Measurements from ENCODE around the gene MAN2A2.
"Not testable (repeated sequence)": the region's sequence is repeated elsewhere in the genome, so short reads cannot be mapped to it uniquely, and the experiment has no call there.

MAN2A2 gene

DNA sequence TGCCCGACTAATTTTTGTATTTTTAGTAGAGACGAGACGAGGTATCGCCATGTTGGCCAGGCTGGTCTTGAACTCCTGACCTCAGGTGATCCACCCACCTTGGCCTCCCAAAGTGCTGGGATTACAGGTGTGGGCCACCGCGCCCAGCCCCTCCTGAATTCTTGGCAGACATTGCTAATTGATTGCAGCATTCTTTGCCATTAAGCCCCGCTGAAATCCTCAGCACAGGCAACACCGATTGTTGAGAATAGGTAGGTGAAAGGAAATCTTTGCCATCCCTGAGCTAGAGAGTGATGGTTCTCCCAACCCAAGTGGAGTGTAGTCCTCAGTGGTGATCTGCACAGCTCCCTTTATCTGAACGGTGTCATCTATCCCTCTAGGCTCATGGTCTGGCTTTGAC, 1.6 kb downstream of the MAN2A2 start:
- Histone ChIP-seq H3K9me3 (ENCODE audit: control insufficient read depth, low read length) (no peaks in the 10 kb centered on the region), H3K9ac (ENCODE audit: low read length) (no peak overlapping the region), H3K36me3 (ENCODE audit: control insufficient read depth, insufficient read depth, low read length) (peaks cover 22% of the 10 kb centered on the region), H3K27me3 (ENCODE audit: control insufficient read depth, insufficient read depth, low read length) (no peaks in the 10 kb centered on the region), H3K4me1 (ENCODE audit: control insufficient read depth, insufficient read depth, low read length) (peaks cover 18% of the 10 kb centered on the region), H3K4me3 (ENCODE audit: low read length) (no peak overlapping the region)

DNA sequence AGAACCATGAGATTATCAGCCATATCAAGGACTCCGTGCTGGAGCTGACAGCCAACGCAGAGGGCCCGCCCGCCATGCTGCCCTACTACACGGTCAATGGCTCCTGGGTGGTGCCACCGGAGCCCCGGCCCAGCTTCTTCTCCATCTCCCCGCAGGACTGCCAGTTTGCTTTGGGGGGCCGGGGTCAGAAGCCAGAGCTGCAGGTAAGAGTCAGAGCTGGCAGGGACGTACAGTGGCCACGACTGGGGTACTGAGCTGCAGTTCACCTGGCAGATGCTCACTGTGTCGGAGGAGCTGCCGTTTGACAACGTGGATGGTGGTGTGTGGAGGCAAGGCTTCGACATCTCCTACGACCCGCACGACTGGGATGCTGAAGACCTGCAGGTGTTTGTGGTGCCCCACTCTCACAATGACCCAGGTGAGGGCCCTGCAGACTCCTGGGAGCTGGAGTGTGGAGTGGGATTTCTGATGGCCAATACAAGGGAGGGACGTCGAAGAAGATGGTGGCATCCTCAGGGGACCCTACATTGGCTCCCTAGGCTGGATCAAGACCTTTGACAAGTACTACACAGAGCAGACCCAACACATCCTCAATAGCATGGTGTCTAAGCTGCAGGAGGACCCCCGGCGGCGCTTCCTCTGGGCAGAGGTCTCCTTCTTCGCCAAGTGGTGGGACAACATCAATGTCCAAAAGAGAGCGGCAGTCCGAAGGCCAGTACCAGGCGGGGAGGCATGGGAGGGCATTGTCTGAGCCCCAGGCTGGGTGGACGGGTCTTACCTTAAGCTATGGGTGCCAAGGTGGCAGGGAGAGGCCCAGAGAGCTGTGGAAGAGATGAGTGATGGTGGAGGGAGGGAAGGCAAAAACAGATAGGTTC, 2.4 kb downstream of the MAN2A2 start:
- H3K9me3 ChIP-seq (ENCODE audit: control insufficient read depth, low read length), result no peaks in the 10 kb centered on the region
- peaks cover 29% of the 10 kb centered on the region for H3K36me3 ChIP-seq (ENCODE audit: control insufficient read depth, insufficient read depth, low read length)
- no peaks in the 10 kb centered on the region for H3K27me3 ChIP-seq (ENCODE audit: control insufficient read depth, insufficient read depth, low read length)
- peaks cover 18% of the 10 kb centered on the region for H3K4me1 ChIP-seq (ENCODE audit: control insufficient read depth, insufficient read depth, low read length)
- no peak overlapping the region for H3K4me3 ChIP-seq (ENCODE audit: low read length)
- no peak overlapping the region for H3K9ac ChIP-seq (ENCODE audit: low read length)

DNA sequence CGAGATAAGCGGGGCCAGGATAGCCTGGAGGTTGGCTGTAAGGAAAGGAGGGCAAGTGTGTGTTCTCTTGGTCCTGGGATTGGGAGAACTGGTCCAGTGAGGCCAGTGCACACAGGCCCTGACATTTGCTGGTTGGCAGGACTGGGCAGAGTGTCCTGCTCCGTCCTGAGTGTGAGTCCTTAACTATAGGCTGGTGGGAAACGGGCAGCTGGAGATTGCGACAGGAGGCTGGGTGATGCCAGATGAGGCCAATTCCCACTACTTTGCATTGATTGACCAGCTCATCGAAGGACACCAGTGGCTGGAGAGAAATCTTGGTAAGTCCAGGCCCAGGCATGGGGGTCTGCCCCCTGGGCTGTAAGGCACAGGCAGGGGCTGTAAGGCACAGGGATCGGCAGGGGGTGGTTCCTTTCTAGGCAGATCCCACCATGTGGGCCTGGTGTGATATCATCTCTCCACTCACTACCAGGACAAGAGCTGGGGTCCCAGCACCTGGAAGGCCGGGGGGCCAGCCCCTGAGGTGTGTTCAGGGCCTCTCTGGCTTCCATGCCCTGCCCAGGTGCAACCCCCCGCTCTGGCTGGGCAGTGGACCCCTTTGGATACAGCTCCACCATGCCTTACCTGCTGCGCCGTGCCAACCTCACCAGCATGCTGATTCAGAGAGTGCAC, 3.2 kb downstream of the MAN2A2 start:
- Histone ChIP-seq H3K9ac (ENCODE audit: low read length) (no peak overlapping the region), H3K4me3 (ENCODE audit: low read length) (no peak overlapping the region), H3K27me3 (ENCODE audit: control insufficient read depth, insufficient read depth, low read length) (no peaks in the 10 kb centered on the region), H3K36me3 (ENCODE audit: control insufficient read depth, insufficient read depth, low read length) (peaks cover 36% of the 10 kb centered on the region), H3K4me1 (ENCODE audit: control insufficient read depth, insufficient read depth, low read length) (peaks cover 18% of the 10 kb centered on the region), H3K9me3 (ENCODE audit: control insufficient read depth, low read length) (no peaks in the 10 kb centered on the region)

DNA sequence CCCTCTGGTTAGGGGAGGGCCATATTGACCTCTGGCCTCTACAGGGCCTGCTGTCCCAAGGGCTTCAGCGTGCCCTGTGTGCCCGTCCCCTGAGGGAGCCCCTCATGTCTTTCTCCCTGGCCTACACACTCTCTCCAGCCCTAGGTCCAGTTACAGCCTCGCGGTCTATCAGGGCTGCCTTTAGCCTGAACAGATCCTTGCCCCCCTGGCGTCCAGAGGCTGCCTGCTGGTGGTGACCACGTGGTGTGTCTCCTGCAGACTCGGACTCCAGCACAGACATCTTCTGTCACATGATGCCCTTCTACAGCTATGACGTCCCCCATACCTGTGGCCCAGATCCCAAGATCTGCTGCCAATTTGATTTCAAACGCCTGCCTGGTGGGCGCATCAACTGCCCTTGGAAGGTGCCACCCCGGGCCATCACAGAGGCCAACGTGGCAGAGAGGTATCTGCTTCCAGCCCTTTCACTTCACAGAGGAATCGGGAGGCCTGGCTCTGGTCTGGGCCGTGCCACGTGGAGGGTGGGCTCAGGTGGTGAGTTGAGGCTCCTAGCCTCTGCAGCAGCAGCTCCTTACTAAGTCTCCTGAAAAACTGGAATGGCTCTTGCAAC, 4.1 kb downstream of the MAN2A2 start:
- peaks cover 9% of the 10 kb centered on the region for H3K4me1 ChIP-seq (ENCODE audit: control insufficient read depth, insufficient read depth, low read length)
- no peaks in the 10 kb centered on the region for H3K9me3 ChIP-seq (ENCODE audit: control insufficient read depth, low read length)
- no peak overlapping the region for H3K4me3 ChIP-seq (ENCODE audit: low read length)
- no peaks in the 10 kb centered on the region for H3K27me3 ChIP-seq (ENCODE audit: control insufficient read depth, insufficient read depth, low read length)
- no peak overlapping the region for H3K9ac ChIP-seq (ENCODE audit: low read length)
- peaks cover 44% of the 10 kb centered on the region for H3K36me3 ChIP-seq (ENCODE audit: control insufficient read depth, insufficient read depth, low read length)

DNA sequence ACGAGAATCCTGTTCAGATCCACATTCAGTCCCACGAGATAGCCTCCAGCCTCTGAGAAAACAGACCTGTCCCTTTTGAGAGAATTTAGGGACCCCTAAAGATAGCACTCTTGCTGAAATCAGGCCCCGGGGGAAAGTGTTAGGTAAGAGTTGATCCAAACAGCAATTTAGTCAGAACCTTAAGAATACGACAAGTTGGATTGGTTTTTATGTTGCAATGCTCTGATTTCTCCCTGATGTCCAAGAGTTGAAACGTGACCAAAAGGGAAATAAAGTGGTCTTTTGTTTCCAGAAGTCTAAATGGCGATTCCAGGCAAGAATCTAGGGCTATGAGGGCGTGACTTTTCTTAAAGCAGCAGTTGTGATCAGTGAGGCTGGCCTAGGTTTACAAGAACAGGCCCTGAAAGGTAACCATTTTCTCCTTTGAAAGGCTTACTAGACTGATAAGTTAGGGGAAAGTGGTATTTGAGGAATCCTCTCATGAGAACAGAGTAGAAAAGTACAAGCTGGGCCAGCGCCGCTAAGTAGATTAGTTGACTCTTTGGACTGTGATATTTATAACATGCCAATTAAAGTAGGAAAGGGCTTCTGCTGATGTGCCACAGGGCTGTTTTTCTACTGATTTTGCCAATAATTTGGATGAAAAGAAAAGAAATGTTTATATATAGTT, 4.9 kb downstream of the MAN2A2 start:
- H3K9ac ChIP-seq (ENCODE audit: low read length), result no peak overlapping the region

DNA sequence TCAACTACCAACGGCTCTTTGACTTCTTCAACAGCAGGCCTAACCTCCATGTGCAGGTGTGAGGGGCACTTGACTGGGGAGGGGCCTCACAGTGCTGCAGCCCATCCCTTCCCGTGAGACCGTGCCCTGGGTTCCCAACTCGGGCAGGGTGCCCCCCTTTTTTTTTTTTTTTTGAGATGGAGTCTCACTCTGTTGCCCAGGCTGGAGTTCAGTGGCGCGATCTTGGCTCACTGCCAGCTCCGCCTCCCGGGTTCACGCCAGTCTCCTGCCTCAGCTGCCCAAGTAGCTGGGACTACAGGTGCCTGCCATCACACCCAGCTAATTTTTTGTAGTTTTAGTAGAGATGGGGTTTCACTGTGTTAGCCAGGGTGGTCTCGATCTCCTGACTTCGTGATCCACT, 6.3 kb downstream of the MAN2A2 start:
- H3K27me3 ChIP-seq (ENCODE audit: control insufficient read depth, insufficient read depth, low read length); H3K9ac ChIP-seq (ENCODE audit: low read length); H3K9me3 ChIP-seq (ENCODE audit: control insufficient read depth, low read length); H3K4me3 ChIP-seq (ENCODE audit: low read length); H3K4me1 ChIP-seq (ENCODE audit: control insufficient read depth, insufficient read depth, low read length): not testable (repeated sequence)
- H3K36me3 ChIP-seq (ENCODE audit: control insufficient read depth, insufficient read depth, low read length), result peaks cover 53% of the 10 kb centered on the region

More for the DNA sequence above, 4.9 kb downstream of the MAN2A2 start:
- Histone ChIP-seq H3K27me3 (ENCODE audit: control insufficient read depth, insufficient read depth, low read length) (no peaks in the 10 kb centered on the region), H3K4me1 (ENCODE audit: control insufficient read depth, insufficient read depth, low read length) (peaks cover 9% of the 10 kb centered on the region), H3K9me3 (ENCODE audit: control insufficient read depth, low read length) (no peaks in the 10 kb centered on the region), H3K36me3 (ENCODE audit: control insufficient read depth, insufficient read depth, low read length) (peaks cover 51% of the 10 kb centered on the region), H3K4me3 (ENCODE audit: low read length) (no peak overlapping the region)

DNA sequence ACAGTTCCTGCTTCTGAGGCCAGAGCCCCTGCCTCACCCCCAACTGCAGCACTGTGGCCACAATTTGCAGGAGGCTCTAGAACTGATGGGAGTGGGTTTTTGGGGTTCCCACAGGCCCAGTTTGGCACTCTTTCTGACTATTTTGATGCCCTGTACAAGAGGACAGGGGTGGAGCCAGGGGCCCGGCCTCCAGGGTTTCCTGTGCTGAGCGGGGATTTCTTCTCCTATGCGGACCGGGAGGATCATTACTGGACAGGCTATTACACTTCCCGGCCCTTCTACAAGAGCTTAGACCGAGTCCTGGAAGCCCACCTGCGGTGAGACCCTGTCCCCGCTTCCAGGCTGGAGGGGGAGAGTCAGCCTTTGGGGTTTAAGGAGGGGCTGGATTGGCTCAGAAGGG, 6.9 kb downstream of the MAN2A2 start:
- Histone ChIP-seq H3K4me1 (ENCODE audit: control insufficient read depth, insufficient read depth, low read length) (no peaks in the 10 kb centered on the region), H3K36me3 (ENCODE audit: control insufficient read depth, insufficient read depth, low read length) (peaks cover 52% of the 10 kb centered on the region), H3K9me3 (ENCODE audit: control insufficient read depth, low read length) (no peaks in the 10 kb centered on the region), H3K27me3 (ENCODE audit: control insufficient read depth, insufficient read depth, low read length) (no peaks in the 10 kb centered on the region), H3K9ac (ENCODE audit: low read length) (no peak overlapping the region), H3K4me3 (ENCODE audit: low read length) (no peak overlapping the region)

DNA sequence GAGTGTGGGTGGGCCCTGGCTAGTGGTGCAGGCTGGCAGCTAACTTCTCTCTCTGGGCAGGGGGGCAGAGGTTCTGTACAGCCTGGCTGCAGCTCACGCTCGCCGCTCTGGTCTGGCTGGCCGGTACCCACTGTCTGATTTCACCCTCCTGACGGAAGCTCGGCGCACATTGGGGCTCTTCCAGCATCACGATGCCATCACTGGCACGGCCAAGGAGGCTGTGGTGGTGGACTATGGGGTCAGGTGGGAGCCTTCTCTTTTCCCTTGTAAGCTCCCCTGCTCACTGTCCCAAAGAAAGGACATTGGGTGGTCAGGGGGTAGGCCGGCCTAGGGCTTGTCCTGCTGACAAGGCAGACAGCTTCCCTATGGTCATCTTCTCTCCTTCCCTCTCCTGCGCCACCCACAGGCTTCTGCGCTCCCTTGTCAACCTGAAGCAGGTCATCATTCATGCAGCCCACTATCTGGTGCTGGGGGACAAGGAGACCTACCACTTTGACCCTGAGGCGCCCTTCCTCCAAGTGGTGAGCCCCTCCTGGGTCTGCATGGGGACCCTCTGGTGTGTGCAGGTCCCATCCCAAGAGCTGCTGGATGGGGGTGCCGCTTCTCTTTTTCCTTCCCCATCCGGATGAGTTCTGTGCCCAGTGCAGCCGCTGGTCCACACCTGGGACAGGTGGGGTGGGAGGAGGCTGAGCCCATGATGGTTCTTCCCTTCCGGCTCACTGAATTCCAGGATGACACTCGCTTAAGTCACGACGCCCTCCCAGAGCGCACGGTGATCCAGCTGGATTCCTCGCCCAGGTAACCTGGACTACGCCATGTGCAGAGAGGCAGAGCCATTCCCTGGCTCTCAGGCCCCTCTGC, 7.6 kb downstream of the MAN2A2 start:
- peaks cover 45% of the 10 kb centered on the region for H3K36me3 ChIP-seq (ENCODE audit: control insufficient read depth, insufficient read depth, low read length)
- H3K9ac ChIP-seq (ENCODE audit: low read length), result no peak overlapping the region

DNA sequence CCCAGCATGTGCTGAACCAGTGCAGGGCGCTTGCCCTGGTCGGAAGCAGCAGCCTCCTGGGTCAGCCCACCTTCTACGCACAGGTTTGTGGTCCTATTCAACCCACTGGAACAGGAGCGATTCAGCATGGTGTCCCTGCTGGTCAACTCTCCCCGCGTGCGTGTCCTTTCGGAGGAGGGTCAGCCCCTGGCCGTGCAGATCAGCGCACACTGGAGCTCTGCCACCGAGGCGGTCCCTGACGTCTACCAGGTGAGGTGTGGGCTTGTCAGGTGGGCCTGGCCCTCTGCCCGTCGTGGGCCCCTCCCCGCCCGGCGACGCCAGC, 8.2 kb downstream of the MAN2A2 start:
- Histone ChIP-seq H3K9me3 (ENCODE audit: control insufficient read depth, low read length) (no peaks in the 10 kb centered on the region), H3K4me1 (ENCODE audit: control insufficient read depth, insufficient read depth, low read length) (no peaks in the 10 kb centered on the region), H3K36me3 (ENCODE audit: control insufficient read depth, insufficient read depth, low read length) (peaks cover 39% of the 10 kb centered on the region), H3K4me3 (ENCODE audit: low read length) (no peak overlapping the region), H3K9ac (ENCODE audit: low read length) (no peak overlapping the region), H3K27me3 (ENCODE audit: control insufficient read depth, insufficient read depth, low read length) (no peaks in the 10 kb centered on the region)

More for the DNA sequence above, 7.6 kb downstream of the MAN2A2 start:
- Histone ChIP-seq H3K4me3 (ENCODE audit: low read length) (no peak overlapping the region), H3K9me3 (ENCODE audit: control insufficient read depth, low read length) (no peaks in the 10 kb centered on the region), H3K27me3 (ENCODE audit: control insufficient read depth, insufficient read depth, low read length) (no peaks in the 10 kb centered on the region), H3K4me1 (ENCODE audit: control insufficient read depth, insufficient read depth, low read length) (no peaks in the 10 kb centered on the region)

DNA sequence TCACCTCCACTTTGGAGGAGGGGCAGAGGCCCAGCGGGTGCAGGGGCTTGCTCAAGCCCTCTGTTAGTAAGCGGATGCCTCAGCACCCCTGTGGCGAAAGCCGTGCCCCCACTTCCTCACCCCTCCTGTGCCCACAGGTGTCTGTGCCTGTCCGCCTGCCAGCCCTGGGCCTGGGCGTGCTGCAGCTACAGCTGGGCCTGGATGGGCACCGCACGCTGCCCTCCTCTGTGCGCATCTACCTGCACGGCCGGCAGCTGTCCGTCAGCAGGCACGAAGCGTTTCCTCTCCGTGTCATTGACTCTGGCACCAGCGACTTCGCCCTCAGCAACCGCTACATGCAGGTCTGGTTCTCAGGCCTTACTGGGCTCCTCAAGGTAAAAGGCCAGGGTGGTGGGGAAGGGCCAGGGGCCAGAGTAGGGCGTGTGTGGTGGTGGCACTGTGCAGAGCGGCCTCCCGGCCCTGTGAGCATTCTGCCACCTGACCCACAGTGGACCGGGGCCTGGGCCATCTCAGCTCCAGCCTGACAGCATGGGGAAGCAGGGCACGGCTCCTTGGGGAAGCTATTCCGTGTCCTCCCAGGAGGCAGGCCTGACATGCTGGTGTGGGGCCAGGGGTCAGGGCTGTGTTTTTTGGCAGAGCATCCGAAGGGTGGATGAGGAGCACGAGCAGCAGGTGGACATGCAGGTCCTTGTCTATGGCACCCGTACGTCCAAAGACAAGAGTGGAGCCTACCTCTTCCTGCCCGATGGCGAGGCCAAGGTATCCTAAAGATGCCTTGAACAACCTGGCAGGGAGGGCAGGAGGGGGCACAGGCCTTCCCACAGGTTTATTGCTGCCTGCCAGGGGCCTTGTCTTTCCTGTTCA, 9.0 kb downstream of the MAN2A2 start:
- Histone ChIP-seq H3K36me3 (ENCODE audit: control insufficient read depth, insufficient read depth, low read length) (peaks cover 32% of the 10 kb centered on the region), H3K27me3 (ENCODE audit: control insufficient read depth, insufficient read depth, low read length) (no peaks in the 10 kb centered on the region), H3K9me3 (ENCODE audit: control insufficient read depth, low read length) (no peaks in the 10 kb centered on the region), H3K9ac (ENCODE audit: low read length) (no peak overlapping the region), H3K4me1 (ENCODE audit: control insufficient read depth, insufficient read depth, low read length) (no peaks in the 10 kb centered on the region), H3K4me3 (ENCODE audit: low read length) (no peak overlapping the region)

DNA sequence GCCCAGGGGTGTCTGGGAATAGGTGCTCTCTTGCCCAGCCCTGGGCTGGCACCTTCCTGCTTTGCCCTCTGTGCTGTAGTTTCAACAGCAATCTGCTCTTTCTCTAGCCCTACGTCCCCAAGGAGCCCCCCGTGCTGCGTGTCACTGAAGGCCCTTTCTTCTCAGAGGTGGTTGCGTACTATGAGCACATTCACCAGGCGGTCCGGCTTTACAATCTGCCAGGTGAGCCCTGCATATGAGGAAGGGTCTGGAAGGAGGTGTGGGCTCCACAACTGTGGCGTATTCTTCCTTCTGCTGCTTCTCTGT, 9.6 kb downstream of the MAN2A2 start:
- Histone ChIP-seq H3K36me3 (ENCODE audit: control insufficient read depth, insufficient read depth, low read length) (peaks cover 38% of the 10 kb centered on the region), H3K9ac (ENCODE audit: low read length) (no peak overlapping the region), H3K9me3 (ENCODE audit: control insufficient read depth, low read length) (no peaks in the 10 kb centered on the region), H3K4me3 (ENCODE audit: low read length) (no peak overlapping the region), H3K27me3 (ENCODE audit: control insufficient read depth, insufficient read depth, low read length) (no peaks in the 10 kb centered on the region), H3K4me1 (ENCODE audit: control insufficient read depth, insufficient read depth, low read length) (no peaks in the 10 kb centered on the region)

Data from mucosa of stomach (tissue), 1 donor.